GM15510 (cell line): ENCODE data around the gene NTRK3.

Experiments used
- POLR2A ChIP-seq: IDR thresholded peaks from 3 replicates; pipeline ENCODE4 v1.6.1; 2011; ENCODE audit warnings: borderline replicate concordance; ENCODE audit not compliant: insufficient read length; ENCODE audit errors: extremely low read depth

The NTRK3 gene

GRCh38 chr15:88220443-88221335, 35.9 kb downstream of the NTRK3 start:
- no peak for TF ChIP-seq POLR2A

GRCh38 chr15:88219623-88220022, 36.9 kb downstream of the NTRK3 start:
- no peak for TF ChIP-seq POLR2A

- TF ChIP-seq POLR2A: no peak
These were observed 37.9 kb downstream of the NTRK3 start for GRCh38 chr15:88218557-88219221.

- TF ChIP-seq POLR2A: no peak
These were observed 41.4 kb downstream of the NTRK3 start for GRCh38 chr15:88215066-88215648.

GRCh38 chr15:88209111-88209510, 47.4 kb downstream of the NTRK3 start:
- TF ChIP-seq POLR2A: no peak

GRCh38 chr15:88208396-88208795, 48.1 kb downstream of the NTRK3 start:
- TF ChIP-seq POLR2A: no peak

GRCh38 chr15:88207565-88207964, 49.0 kb downstream of the NTRK3 start:
- no peak for TF ChIP-seq POLR2A

GRCh38 chr15:88204584-88204983, 52.0 kb downstream of the NTRK3 start:
- no peak for TF ChIP-seq POLR2A

- TF ChIP-seq POLR2A: no peak
These were observed 54.3 kb downstream of the NTRK3 start for GRCh38 chr15:88202231-88202630.

- no peak for TF ChIP-seq POLR2A
These were observed 55.3 kb downstream of the NTRK3 start for GRCh38 chr15:88201207-88201606.

- TF ChIP-seq POLR2A: no peak
These were observed 59.6 kb downstream of the NTRK3 start for GRCh38 chr15:88196961-88197360.

GRCh38 chr15:88194162-88194561, 62.4 kb downstream of the NTRK3 start:
- TF ChIP-seq POLR2A: no peak

GRCh38 chr15:88193415-88193814, 63.1 kb downstream of the NTRK3 start:
- TF ChIP-seq POLR2A: no peak

- TF ChIP-seq POLR2A: no peak
These were observed 64.8 kb downstream of the NTRK3 start for GRCh38 chr15:88191812-88192165.

- no peak for TF ChIP-seq POLR2A
These were observed 66.3 kb downstream of the NTRK3 start for GRCh38 chr15:88190232-88190631.
